C1 segment of cervical spinal cord (tissue), 14 donors: Measurements from ENCODE around the gene AGT.
"Not testable (repeated sequence)": the region's sequence is repeated elsewhere in the genome, so short reads cannot be mapped to it uniquely, and the experiment has no call there.

ENCODE experiments used
- DNase-seq, 14 donors: peaks; one replicate each; lab custom pipeline; 2025; lab: John Stamatoyannopoulos, UW

The AGT gene

DNA sequence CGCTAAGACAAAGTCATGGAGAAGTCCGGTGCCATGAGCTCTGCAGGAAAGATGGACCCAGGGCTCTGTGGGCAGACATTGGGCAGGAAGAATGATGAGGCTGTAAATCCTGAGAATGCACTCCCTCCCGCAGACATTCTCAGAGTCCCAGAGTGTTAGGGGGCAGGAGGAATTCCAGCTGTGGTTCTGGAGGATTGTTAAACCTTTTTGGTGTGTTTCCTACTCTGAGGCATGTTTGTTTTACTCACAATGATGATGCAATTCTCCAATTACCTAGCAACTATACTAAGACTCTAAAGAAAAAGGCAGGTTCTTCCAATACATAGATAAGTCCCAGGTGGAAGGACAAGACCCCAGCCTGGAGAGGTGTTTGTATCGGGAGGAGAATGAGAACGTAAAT is 30.5 kb upstream of the AGT start:
- no peak for DNase-seq

DNA sequence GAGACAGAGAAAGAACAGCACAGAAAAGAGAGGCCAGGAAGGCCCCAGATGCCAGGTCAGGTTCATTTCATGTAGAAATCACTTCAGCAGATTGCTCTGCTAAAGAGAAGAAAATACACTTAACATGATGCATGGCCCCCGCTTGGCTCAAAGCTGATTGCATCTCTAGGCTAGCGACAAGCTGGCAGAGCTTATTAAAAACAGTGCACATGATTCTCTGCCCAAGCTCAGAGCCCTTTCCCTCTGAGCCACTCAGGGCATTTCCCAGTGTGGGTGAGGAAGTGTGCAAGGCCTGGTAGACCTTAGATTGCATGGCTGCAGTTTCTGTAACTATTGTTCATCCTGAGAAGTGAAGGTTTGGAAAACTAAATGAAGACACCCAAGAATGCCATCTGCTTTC is 30.0 kb upstream of the AGT start:
- peak in 1 of 14 donors; percentile 13 for DNase-seq

GRCh38 chr1:230739564-230740290 is 25.8 kb upstream of the AGT start:
- DNase-seq = no peak

- no peak for DNase-seq
These were observed 23.8 kb upstream of the AGT start for GRCh38 chr1:230737622-230738262.

DNA sequence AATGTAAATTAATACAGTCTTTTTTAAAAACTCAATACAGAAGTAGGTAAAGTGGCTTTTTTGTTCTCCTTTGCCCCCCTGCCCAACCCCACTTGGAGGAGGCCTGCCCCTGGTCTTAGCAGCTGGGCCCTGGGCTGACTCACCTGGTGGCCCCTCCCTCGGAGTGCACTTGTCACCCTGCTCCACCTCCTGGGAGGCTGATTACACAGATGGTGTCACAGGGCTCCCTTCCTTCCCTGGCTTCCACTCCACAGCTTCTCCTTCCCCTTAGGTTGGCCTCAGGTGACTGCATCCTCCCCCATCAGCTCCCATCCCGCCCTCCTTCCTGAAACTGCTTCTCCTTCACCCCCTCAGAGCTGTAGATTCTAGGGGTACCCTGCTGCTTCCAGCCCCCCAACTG is 21.5 kb upstream of the AGT start:
- no peak for DNase-seq

- no peak for DNase-seq
These were observed 17.1 kb upstream of the AGT start for GRCh38 chr1:230730977-230731376.

GRCh38 chr1:230728710-230729392 is 14.9 kb upstream of the AGT start:
- DNase-seq = peak in 7 of 14 donors; percentile 30 to 60 (median 42)

GRCh38 chr1:230725256-230726012 is 11.5 kb upstream of the AGT start:
- no peak for DNase-seq

- DNase-seq = not testable (repeated sequence)
These were observed 8.1 kb upstream of the AGT start for GRCh38 chr1:230721849-230722522.

GRCh38 chr1:230717251-230717650 is 3.3 kb upstream of the AGT start:
- DNase-seq = no peak

GRCh38 chr1:230716453-230716852 is 2.5 kb upstream of the AGT start:
- DNase-seq = not testable (repeated sequence)

GRCh38 chr1:230715510-230715909 is 1.6 kb upstream of the AGT start:
- no peak for DNase-seq

DNA sequence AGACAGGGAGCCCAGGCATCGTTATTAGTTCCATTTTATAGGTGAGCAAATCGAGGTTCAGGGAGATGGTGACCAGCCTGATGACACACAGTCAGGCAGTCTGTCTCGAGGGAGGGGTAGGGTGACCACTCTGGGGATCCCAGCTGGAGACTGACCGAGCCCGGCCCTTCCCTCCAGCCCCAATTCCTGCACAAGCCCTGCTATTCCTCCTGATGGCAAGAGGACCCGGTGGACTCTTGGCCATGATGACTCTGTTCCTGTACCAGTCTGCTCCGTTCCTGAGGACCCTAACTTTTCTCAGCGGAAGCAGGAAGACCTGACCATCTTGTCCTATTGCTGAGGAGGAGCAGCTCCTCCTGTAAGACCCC is 391 bp downstream of the AGT start:
- peak in 1 of 14 donors; percentile 53 for DNase-seq

DNA sequence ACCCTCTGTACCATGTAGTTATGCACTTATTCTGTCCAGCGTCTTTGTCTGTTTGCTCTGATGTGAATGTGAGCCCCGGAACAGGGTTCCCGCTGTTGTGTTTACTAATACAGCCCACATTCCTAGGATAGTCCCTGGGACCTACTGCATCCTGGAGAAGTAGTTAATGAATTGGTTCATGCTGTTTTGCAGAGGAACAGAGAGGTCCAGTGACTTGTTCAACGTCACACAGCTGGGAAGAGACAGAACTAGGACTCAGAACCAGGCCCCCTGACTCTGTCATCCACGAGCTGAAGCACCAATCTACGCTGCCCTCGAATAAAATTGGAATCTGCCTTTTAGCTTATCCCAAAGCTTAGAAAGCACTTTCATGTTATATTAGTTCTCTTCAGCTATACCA is 784 bp downstream of the AGT start:
- no peak for DNase-seq

- DNase-seq = peak in 1 of 14 donors; percentile 85
These were observed 1.4 kb downstream of the AGT start for GRCh38 chr1:230712470-230712942.

DNA sequence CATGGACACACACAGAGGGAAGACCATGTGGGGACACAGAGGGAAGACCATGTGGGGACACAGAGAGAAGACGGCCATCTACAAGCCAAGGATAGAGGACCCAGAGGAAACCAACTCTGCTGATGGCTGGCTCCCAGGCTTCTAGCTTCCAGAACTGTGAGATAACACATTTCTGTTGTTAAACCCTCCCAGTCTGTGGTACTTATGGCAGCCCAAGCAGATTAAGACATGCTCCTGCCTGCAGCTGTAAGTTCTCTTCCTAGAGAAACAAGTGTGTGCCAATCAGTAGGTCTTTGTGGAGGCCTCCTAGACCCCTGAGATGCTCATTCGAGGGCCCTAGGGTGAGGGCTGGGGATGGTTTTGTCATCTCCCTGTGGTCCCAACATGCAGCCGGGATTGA is 2.7 kb downstream of the AGT start:
- DNase-seq = peak in 1 of 14 donors; percentile 20

GRCh38 chr1:230710543-230710904 is 3.4 kb downstream of the AGT start:
- DNase-seq = peak in 1 of 14 donors; percentile 28

DNA sequence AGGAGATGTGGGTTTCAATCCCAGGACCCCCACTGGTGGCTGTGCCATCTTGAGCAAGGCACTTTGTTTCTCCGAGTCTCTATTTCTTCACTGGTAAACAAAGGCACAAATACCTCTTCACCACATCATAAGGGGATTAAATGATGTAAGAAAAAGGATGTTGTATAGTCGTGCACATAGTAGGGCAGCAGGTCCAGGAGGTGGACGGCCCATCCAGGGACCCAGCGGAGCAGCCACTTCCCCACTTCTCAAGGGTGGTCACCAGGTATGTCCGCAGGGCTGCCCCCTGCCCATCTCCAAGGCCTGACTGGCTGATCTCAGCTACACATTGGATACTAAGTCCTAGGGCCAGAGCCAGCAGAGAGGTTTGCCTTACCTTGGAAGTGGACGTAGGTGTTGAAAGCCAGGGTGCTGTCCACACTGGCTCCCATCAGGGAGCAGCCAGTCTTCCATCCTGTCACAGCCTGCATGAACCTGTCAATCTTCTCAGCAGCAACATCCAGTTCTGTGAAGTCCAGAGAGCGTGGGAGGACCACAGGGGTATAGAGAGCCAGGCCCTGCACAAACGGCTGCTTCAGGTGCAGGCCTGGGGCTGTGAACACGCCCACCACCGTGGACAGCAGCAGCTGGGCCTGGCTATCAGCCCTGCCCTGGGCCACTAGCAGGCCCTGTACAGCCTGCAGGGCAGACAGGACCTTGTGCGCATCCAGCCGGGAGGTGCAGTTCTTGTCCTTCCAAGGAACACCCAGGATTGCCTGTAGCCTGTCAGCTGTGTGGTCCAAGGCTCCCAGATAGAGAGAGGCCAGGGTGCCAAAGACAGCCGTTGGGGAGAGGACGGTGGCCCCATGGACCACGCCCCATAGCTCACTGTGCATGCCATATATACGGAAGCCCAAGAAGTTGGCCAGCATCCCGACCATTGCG is 4.0 kb downstream of the AGT start:
- DNase-seq = peak in 1 of 14 donors; percentile 32

DNA sequence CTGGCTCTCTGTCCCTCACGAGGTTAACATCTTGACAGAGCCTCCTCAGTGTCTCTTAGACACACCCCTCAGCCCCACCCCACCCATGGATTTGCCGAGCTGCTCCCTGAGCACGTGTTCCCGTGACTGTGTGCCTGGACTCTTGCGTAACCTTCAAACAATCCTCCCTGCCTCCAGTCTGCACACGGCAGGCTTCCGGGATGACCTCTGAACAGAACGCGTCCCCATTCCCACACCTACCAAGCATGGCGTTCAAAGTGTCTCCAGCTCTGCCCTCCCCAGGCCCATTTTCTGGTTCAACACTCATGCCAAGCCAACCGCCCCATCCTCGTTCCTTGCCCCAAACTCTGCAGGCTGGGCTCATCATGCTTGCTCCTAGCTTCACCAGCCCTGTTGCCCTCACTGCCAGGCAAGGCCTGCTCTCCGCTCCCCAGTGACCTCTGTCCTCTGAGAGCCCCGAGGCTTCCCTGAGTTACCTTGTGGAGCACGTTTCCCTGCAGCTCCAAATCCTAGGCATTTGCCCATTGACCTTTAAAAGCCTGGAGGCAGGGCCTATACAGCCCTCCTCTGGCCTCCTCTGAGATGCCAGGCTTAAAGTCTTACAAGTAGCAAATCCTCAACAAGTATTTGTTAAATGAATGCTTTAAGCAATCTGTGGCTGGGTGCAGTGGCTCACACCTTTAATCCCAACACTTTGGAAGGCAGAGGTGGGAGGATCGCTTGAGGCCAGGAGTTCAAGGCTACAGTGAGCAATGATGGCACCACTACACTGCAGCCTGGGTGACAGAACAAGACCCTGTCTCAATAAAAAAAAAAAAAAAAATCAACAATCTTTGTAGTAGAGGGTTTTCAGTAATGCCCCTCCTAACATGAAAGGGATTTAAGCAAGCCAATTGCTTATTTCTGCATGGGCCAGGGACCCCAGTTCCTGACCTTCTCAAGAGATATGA is 5.0 kb downstream of the AGT start:
- peak in 2 of 14 donors; percentile 18 to 23 for DNase-seq
